Testis (tissue), 3 donors: ENCODE results near the gene WDR88. TPM values are rescaled to one million over a fixed set of nuclear protein-coding genes. Genes with fewer than 3 reads are reported as not detected.
A peak's percentile ranks its signal among the peaks of the same experiment; 100 is the strongest.

ENCODE experiments used
- DNase-seq: peaks from one replicate; pipeline ENCODE4 v3.0.0-alpha.2; 2019
- H3K27ac ChIP-seq, 2 donors: fragments of 200-600 bp; sonication (generic); one replicate each; pipeline ENCODE4 v1.5.1; 2019
- H3K27me3 ChIP-seq: fragments of 200-600 bp; sonication (generic); one replicate; pipeline ENCODE4 v1.5.1; 2019
- H3K36me3 ChIP-seq: fragments of 200-600 bp; sonication (generic); one replicate; pipeline ENCODE4 v1.5.1; 2017; ENCODE audit warnings: low read depth; ENCODE audit errors: missing control alignments
- H3K4me1 ChIP-seq: fragments of 200-600 bp; sonication (generic); one replicate; pipeline ENCODE4 v1.5.1; 2019
- H3K4me3 ChIP-seq, 2 donors: fragments of 200-600 bp; sonication (generic); one replicate each; pipeline ENCODE4 v1.5.1; 2017 to 2019
- H3K9me3 ChIP-seq: fragments of 200-600 bp; sonication (generic); one replicate; pipeline ENCODE4 v1.5.1; 2017
- POLR2A ChIP-seq: fragments of 450-650 bp; IDR thresholded peaks from one replicate; pipeline ENCODE4 v1.6.1; 2017; ENCODE audit warnings: antibody characterized with exemption, mild to moderate bottlenecking, moderate library complexity
- WGBS, 2 donors: methylation state at CpG; one replicate each; pipeline ENCODE4 v1.1.5; 2018; 5-methylcytosine and 5-hydroxymethylcytosine counted together
- intact Hi-C: fragments of 100-400 bp; cut with DNase I; formaldehyde crosslinking; loops from one replicate; pipeline ENCODE4 v1.15.1; 2023; ENCODE audit warnings: low total_unique reads
- polyA plus RNA-seq: library from polyadenylated mRNA; stranded (reverse); fragments of 350-450 nt; fragmentation: Illumina TruSeq; extraction: RNeasy Lipid Tissue Mini Kit (QIAGEN cat#74804); gene quantifications from one replicate; pipeline ENCODE4 v1.2.3, GENCODE V29; 2014; ENCODE audit warnings: low read depth, low replicate concordance; ENCODE audit not compliant: insufficient read depth
- total RNA-seq, 2 donors: library from RNA; depleted of rRNA; stranded (reverse); fragments of >200 nt; gene quantifications; one replicate each; pipeline ENCODE4 v1.2.3, GENCODE V29; 2016
- TF ChIP-seq, protein P1 (sequence below), 3 experiments: fragments of 450-650 bp in 2 of 3; fragments of 200-600 bp in 1 of 3; sonication (generic) in 1 of 3; IDR thresholded peaks; one replicate each; pipeline ENCODE4 v1.5.1; 2016 to 2019; ENCODE audit warnings: antibody characterized with exemption in 3 of 3, mild to moderate bottlenecking in 2 of 3, moderate library complexity in 1 of 3

Gene WDR88
- total and polyA plus RNA-seq, 3 donors from 2014 or later: 5.0 to 15.3 (median 8.9) TPM

DNA sequence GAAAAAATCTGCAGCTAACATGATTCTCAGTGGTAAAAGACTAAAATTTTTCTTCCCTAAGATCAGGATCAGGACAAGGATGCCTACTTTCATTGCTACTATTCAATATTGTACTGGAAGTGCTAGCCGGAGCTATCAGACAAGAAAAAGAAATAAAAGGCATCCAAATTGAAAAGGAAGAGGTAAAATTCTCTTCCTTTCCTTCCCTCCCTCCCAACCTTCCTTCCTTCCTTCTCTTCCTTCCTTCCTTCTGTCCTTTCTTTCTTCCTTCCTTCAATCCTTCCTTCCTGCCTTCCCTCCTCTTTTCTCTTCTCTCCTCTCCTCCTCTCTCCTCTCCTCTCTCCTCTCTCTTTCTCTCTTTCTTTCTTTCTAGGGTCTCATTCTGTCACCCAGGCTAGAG lies 35.5 kb downstream of the WDR88 start:
- H3K9me3 ChIP-seq: no peaks in the 10 kb centered on the region
- 84 to 95% methylated on average over 1 of the region's 1 CpG for WGBS, 2 donors
- H3K27ac ChIP-seq: no peak overlapping the region
- no peaks in the 10 kb centered on the region for H3K27me3 ChIP-seq
- TF ChIP-seq POLR2A: no peak
- TF ChIP-seq, protein P1, sequence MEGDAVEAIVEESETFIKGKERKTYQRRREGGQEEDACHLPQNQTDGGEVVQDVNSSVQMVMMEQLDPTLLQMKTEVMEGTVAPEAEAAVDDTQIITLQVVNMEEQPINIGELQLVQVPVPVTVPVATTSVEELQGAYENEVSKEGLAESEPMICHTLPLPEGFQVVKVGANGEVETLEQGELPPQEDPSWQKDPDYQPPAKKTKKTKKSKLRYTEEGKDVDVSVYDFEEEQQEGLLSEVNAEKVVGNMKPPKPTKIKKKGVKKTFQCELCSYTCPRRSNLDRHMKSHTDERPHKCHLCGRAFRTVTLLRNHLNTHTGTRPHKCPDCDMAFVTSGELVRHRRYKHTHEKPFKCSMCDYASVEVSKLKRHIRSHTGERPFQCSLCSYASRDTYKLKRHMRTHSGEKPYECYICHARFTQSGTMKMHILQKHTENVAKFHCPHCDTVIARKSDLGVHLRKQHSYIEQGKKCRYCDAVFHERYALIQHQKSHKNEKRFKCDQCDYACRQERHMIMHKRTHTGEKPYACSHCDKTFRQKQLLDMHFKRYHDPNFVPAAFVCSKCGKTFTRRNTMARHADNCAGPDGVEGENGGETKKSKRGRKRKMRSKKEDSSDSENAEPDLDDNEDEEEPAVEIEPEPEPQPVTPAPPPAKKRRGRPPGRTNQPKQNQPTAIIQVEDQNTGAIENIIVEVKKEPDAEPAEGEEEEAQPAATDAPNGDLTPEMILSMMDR (IDR thresholded peaks at IDR 0.05): no peak
- DNase-seq: no peak
- H3K4me3 ChIP-seq: no peak overlapping the region
- intact Hi-C loops: no loop called here
- no peaks in the 10 kb centered on the region for H3K36me3 ChIP-seq
- H3K4me1 ChIP-seq: peaks cover 4% of the 10 kb centered on the region

GRCh38 chr19:33168528-33168927 lies 36.6 kb downstream of the WDR88 start:
- whole genome bisulfite sequencing, 2 donors: 89 to 93% methylated on average over 1 of the region's 1 CpG
- intact Hi-C loops: no loop called here
- peaks cover 4% of the 10 kb centered on the region for H3K4me1 ChIP-seq
- TF ChIP-seq POLR2A: no peak
- TF ChIP-seq, protein P1 (IDR thresholded peaks at IDR 0.05): no peak
- no peaks in the 10 kb centered on the region for H3K36me3 ChIP-seq
- DNase-seq: no peak
- no peak overlapping the region for H3K4me3 ChIP-seq
- H3K27ac ChIP-seq: no peak overlapping the region
- H3K9me3 ChIP-seq: no peaks in the 10 kb centered on the region
- no peaks in the 10 kb centered on the region for H3K27me3 ChIP-seq

DNA sequence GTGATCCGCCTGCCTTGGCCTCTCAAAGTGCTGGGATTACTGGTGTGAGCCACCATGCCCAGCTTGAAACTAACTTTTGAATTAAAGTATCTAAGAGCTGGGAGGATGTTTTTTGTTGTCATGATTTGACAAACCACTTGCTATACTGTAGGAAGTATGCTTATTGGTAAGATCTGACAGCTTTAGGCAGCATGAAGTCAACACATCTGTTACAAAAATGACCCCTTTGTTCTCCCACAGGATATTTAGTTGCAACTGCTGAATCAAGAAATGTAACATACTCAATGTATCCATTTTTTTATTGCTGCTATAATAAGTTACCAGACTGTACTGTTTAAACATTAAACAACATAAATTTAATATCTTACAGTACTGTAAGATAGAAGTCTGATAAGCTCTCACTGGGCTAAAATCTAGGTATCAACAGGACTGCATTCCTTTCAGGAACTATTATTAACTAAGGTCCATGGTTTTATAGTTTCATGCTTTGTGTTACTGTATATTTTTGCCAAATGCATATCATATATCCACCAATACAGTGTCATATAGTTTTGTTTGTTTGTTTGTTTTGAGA lies 39.4 kb downstream of the WDR88 start:
- Histone ChIP-seq H3K27ac (peak overlapping the region in 1 of 2 donors; percentile 63), H3K36me3 (no peaks in the 10 kb centered on the region), H3K9me3 (no peaks in the 10 kb centered on the region), H3K4me1 (peaks cover 11% of the 10 kb centered on the region), H3K27me3 (no peaks in the 10 kb centered on the region), H3K4me3 (no peak overlapping the region)
- 65 to 100% methylated on average over 1 of the region's 1 CpG for WGBS, 2 donors
- TF ChIP-seq, protein P1 (IDR thresholded peaks at IDR 0.05): no peak
- no peak for TF ChIP-seq POLR2A
- intact Hi-C loops: no loop called here
- DNase-seq: no peak

DNA sequence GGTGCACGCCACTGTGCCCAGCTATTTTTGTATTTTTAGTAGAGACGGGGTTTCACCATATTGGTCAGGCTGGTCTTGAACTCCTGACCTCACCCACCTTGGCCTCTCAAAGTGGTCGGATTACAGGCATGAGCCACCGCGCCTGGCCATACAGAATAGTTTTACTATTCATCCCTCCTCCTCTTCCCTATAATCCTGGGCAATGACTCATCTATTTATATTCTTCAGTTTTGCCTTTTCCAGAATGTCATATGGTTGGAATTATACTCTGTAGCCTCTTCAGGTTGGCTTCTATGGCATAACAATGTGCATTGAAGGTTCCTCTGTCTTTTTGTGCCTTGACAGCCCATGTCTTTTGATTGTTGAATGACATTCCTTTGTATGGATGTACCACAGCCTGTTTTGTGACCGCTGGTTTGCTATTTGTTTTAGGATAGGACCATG lies 40.0 kb downstream of the WDR88 start:
- TF ChIP-seq POLR2A: no peak
- TF ChIP-seq, protein P1 (IDR thresholded peaks at IDR 0.05): no peak
- Histone ChIP-seq H3K27me3 (no peaks in the 10 kb centered on the region), H3K9me3 (no peaks in the 10 kb centered on the region), H3K36me3 (no peaks in the 10 kb centered on the region), H3K27ac (no peak overlapping the region), H3K4me3 (no peak overlapping the region), H3K4me1 (peaks cover 11% of the 10 kb centered on the region)
- no peak for DNase-seq
- 94 to 97% methylated on average over 6 of the region's 6 CpGs for WGBS, 2 donors
- intact Hi-C loops: no loop called here

GRCh38 chr19:33174186-33174585 lies 42.3 kb downstream of the WDR88 start:
- WGBS, 2 donors: 96 to 100% methylated on average over 2 to 5 of the region's 5 CpGs
- no peak overlapping the region for H3K4me3 ChIP-seq
- DNase-seq: no peak
- H3K27me3 ChIP-seq: no peaks in the 10 kb centered on the region
- intact Hi-C loops: no loop called here
- TF ChIP-seq, protein P1 (IDR thresholded peaks at IDR 0.05): no peak
- TF ChIP-seq POLR2A: no peak
- H3K9me3 ChIP-seq: no peaks in the 10 kb centered on the region
- H3K36me3 ChIP-seq: no peaks in the 10 kb centered on the region
- H3K27ac ChIP-seq: no peak overlapping the region
- H3K4me1 ChIP-seq: peaks cover 11% of the 10 kb centered on the region
